Measurements from ENCODE around the gene SUCNR1. TPM values are rescaled to one million over a fixed set of nuclear protein-coding genes. Genes with fewer than 3 reads are reported as not detected.

Gene SUCNR1
- total RNA-seq, 2 donors from 2014 or later: not detected

GRCh38 chr3:151852074-151852811, 21.2 kb upstream of the SUCNR1 start:
- no peaks in the 10 kb centered on the region for H3K36me3 ChIP-seq (ENCODE audit: control insufficient read depth, insufficient read depth, low read length)
- no peak for TF ChIP-seq CTCF (conservative IDR thresholded peaks at IDR 0.05)
- Mint-ChIP-seq H3K36me3 (ENCODE audit: low read depth) (no peaks in the 10 kb centered on the region), H3K9me3 (peaks cover 5% of the 10 kb centered on the region), H3K27ac (no peak overlapping the region), H3K4me1 (no peaks in the 10 kb centered on the region), H3K27me3 (ENCODE audit: insufficient read depth) (no peaks in the 10 kb centered on the region), H3K4me3 (no peak overlapping the region)
- no peak overlapping the region for H3K27ac ChIP-seq (ENCODE audit: low read depth, low read length)
- no peaks in the 10 kb centered on the region for H3K27me3 ChIP-seq (ENCODE audit: control insufficient read depth, insufficient read depth, low read length, poor library complexity, severe bottlenecking)
- no peaks in the 10 kb centered on the region for H3K9me3 ChIP-seq (ENCODE audit: control insufficient read depth, low read length)
- no peak for DNase-seq
- WGBS, 2 experiments (ENCODE audit: insufficient coverage in 1 of 2, insufficient read length in 1 of 2): 84 to 94% methylated on average over 5 to 11 of the region's 11 CpGs
- no peak overlapping the region for H3K9ac ChIP-seq (ENCODE audit: extremely low read depth, low read length, poor library complexity, severe bottlenecking)
- H3K4me1 ChIP-seq (ENCODE audit: control insufficient read depth, insufficient read depth, low read length): no peaks in the 10 kb centered on the region
- H3K4me3 ChIP-seq (ENCODE audit: low read length): no peak overlapping the region

GRCh38 chr3:151856118-151856517, 17.3 kb upstream of the SUCNR1 start:
- Mint-ChIP-seq H3K4me1 (no peaks in the 10 kb centered on the region), H3K4me3 (no peak overlapping the region), H3K27ac (no peak overlapping the region), H3K9me3 (no peaks in the 10 kb centered on the region), H3K27me3 (ENCODE audit: insufficient read depth) (no peaks in the 10 kb centered on the region), H3K36me3 (ENCODE audit: low read depth) (no peaks in the 10 kb centered on the region)
- no peak for TF ChIP-seq CTCF (conservative IDR thresholded peaks at IDR 0.05)
- Histone ChIP-seq H3K36me3 (ENCODE audit: control insufficient read depth, insufficient read depth, low read length) (no peaks in the 10 kb centered on the region), H3K27ac (ENCODE audit: low read depth, low read length) (no peak overlapping the region), H3K9me3 (ENCODE audit: control insufficient read depth, low read length) (no peaks in the 10 kb centered on the region), H3K4me3 (ENCODE audit: low read length) (no peak overlapping the region), H3K9ac (ENCODE audit: extremely low read depth, low read length, poor library complexity, severe bottlenecking) (no peak overlapping the region), H3K27me3 (ENCODE audit: control insufficient read depth, insufficient read depth, low read length, poor library complexity, severe bottlenecking) (no peaks in the 10 kb centered on the region), H3K4me1 (ENCODE audit: control insufficient read depth, insufficient read depth, low read length) (no peaks in the 10 kb centered on the region)
- WGBS, 2 experiments (ENCODE audit: insufficient coverage in 1 of 2, insufficient read length in 1 of 2): 94 to 100% methylated on average over 1 to 3 of the region's 3 CpGs
- DNase-seq: no peak

- no peaks in the 10 kb centered on the region for H3K36me3 Mint-ChIP-seq (ENCODE audit: low read depth)
- Histone ChIP-seq H3K4me1 (ENCODE audit: control insufficient read depth, insufficient read depth, low read length) (no peaks in the 10 kb centered on the region), H3K9ac (ENCODE audit: extremely low read depth, low read length, poor library complexity, severe bottlenecking) (no peak overlapping the region), H3K27me3 (ENCODE audit: control insufficient read depth, insufficient read depth, low read length, poor library complexity, severe bottlenecking) (no peaks in the 10 kb centered on the region), H3K9me3 (ENCODE audit: control insufficient read depth, low read length) (no peaks in the 10 kb centered on the region), H3K36me3 (ENCODE audit: control insufficient read depth, insufficient read depth, low read length) (no peaks in the 10 kb centered on the region), H3K4me3 (ENCODE audit: low read length) (no peak overlapping the region), H3K27ac (ENCODE audit: low read depth, low read length) (no peak overlapping the region)
- DNase-seq: no peak
- H3K4me1 Mint-ChIP-seq: no peaks in the 10 kb centered on the region
- WGBS, 2 experiments (ENCODE audit: insufficient coverage in 1 of 2, insufficient read length in 1 of 2): 86% methylated on average over 2 of the region's 2 CpGs; no CpG with 5 or more reads in 1 of the 2 experiments
- H3K9me3 Mint-ChIP-seq: no peaks in the 10 kb centered on the region
- TF ChIP-seq CTCF (conservative IDR thresholded peaks at IDR 0.05): no peak
- no peak overlapping the region for H3K4me3 Mint-ChIP-seq
- no peak overlapping the region for H3K27ac Mint-ChIP-seq
- H3K27me3 Mint-ChIP-seq (ENCODE audit: insufficient read depth): no peaks in the 10 kb centered on the region
These were observed 16.8 kb upstream of the SUCNR1 start for GRCh38 chr3:151856641-151857040.

Measured in endodermal cell (in vitro differentiated cells).